K562 (cell line): ENCODE results near the gene UTP15. TPM values are rescaled to one million over a fixed set of nuclear protein-coding genes. Genes with fewer than 3 reads are reported as not detected.

Experiments
- ATAC-seq: fragments of 200-7000 bp; cut with Tn5 transposase; 3 replicates; pipeline ENCODE4 v1.9.1; 2020; ENCODE audit warnings: moderate library complexity
- BruUV-seq: library from RNA; stranded (reverse); fragments of 400-500 nt; replicated peaks from 2 replicates; lab custom pipeline; 2021; lab: Mats Ljungman, UMichigan
- CTCF ChIA-PET: fragments of 300-600 bp; formaldehyde crosslinking; extraction: SDS; loops from one replicate; lab custom pipeline; 2021; ENCODE audit warnings: low intra/inter-chr PET ratio; lab: Yijun Ruan, JAX
- POLR2A ChIA-PET: fragments of 300-600, 350-650 bp; sonication (Branson Sonifier 250); formaldehyde crosslinking; extraction: SDS; loops from one replicate; lab custom pipeline; 2021; ENCODE audit warnings: antibody characterized with exemption, inconsistent platforms; lab: Yijun Ruan, JAX
- DNase-seq, 4 experiments: peaks; one replicate each; pipeline versions ENCODE4 v3.0.0 to v3.0.0-alpha.2; 2011 to 2018; ENCODE audit warnings: low spot score in 3 of 4, mixed read lengths in 3 of 4; ENCODE audit errors: extremely low read depth in 1 of 4
- FAIRE-seq: peaks from 2 replicates; lab custom pipeline; 2011; peaks lifted over from hg19 to GRCh38; lab: Jason Lieb, UNC
- H2AFZ ChIP-seq: 2 replicates; pipeline ENCODE4 v1.6.0; 2011; ENCODE audit warnings: low read depth, low read length, control low read depth, inconsistent platforms
- H3K27ac ChIP-seq: fragments of 200-600 bp; 3 replicates; pipeline ENCODE4 v1.8.0; 2011; ENCODE audit warnings: low read depth, mild to moderate bottlenecking, control low read depth, inconsistent platforms, low read length, moderate library complexity, mixed read lengths; ENCODE audit errors: extremely low read depth
- H3K27me3 ChIP-seq, 2 experiments: fragments of 300-600 bp in 1 of 2; 2 replicates in 1 of 2; 3 replicates in 1 of 2; pipeline versions ENCODE4 v1.6.0 to v1.8.0; 2011; ENCODE audit warnings: inconsistent platforms in 2 of 2, low read length in 2 of 2, mild to moderate bottlenecking in 1 of 2, mixed read lengths in 1 of 2, moderate library complexity in 1 of 2; ENCODE audit not compliant: control insufficient read depth in 2 of 2, insufficient read depth in 2 of 2
- H3K36me3 ChIP-seq: fragments of 300-600 bp; 3 replicates; pipeline ENCODE4 v1.8.0; 2011; ENCODE audit warnings: mild to moderate bottlenecking, low read length, inconsistent platforms; ENCODE audit not compliant: control insufficient read depth, insufficient read depth
- H3K4me1 ChIP-seq, 2 experiments: fragments of 200-600 bp in 1 of 2; replicated peaks in 1 of 2; 2 replicates in 1 of 2; 3 replicates in 1 of 2; pipeline versions ENCODE4 v1.5.1 to v1.8.0; 2011; ENCODE audit warnings: inconsistent platforms in 2 of 2, low read length in 2 of 2, mild to moderate bottlenecking in 1 of 2, mixed read lengths in 1 of 2, moderate library complexity in 1 of 2; ENCODE audit not compliant: control insufficient read depth in 2 of 2, insufficient read depth in 2 of 2
- H3K4me2 ChIP-seq: 2 replicates; pipeline ENCODE4 v1.6.1; 2011; ENCODE audit warnings: low read length, control low read depth, inconsistent platforms, mixed read lengths; ENCODE audit not compliant: insufficient read depth
- H3K4me3 ChIP-seq: fragments of 200-600 bp; sonication (generic), shearing (Covaris generic); 2 replicates; pipeline ENCODE4 v1.5.1; 2016; ENCODE audit warnings: control low read depth, inconsistent platforms
- H3K79me2 ChIP-seq: fragments of 200-600 bp; 3 replicates; pipeline ENCODE4 v1.8.0; 2011; ENCODE audit warnings: low read length, inconsistent platforms; ENCODE audit not compliant: control insufficient read depth, insufficient read depth
- H3K9ac ChIP-seq, 2 experiments: 2 replicates each; pipeline versions ENCODE4 v1.6.0 to v1.6.1; 2011; ENCODE audit warnings: low read depth in 2 of 2, low read length in 2 of 2, control low read depth in 1 of 2, inconsistent platforms in 1 of 2, mild to moderate bottlenecking in 1 of 2, mixed read lengths in 1 of 2; ENCODE audit not compliant: insufficient read depth in 1 of 2
- H3K9me1 ChIP-seq: one replicate; pipeline ENCODE4 v1.6.0; 2011; ENCODE audit warnings: inconsistent platforms, mild to moderate bottlenecking, low read length, moderate library complexity; ENCODE audit not compliant: control insufficient read depth, insufficient read depth
- H3K9me3 ChIP-seq: replicated peaks from 2 replicates; pipeline ENCODE4 v1.5.1; 2011; ENCODE audit warnings: low read depth, low read length, inconsistent platforms; ENCODE audit not compliant: control insufficient read depth, insufficient read depth
- H4K20me1 ChIP-seq: replicated peaks from 2 replicates; pipeline ENCODE4 v1.6.1; 2011; ENCODE audit warnings: low read length, inconsistent platforms, mixed read lengths; ENCODE audit not compliant: control insufficient read depth, insufficient read depth
- ELF1 ChIP-seq: fragments of 200-800 bp; sonication (Bioruptor generic); IDR thresholded peaks from 2 replicates; pipeline ENCODE4 v1.6.1; 2016; ENCODE audit warnings: missing genetic modification characterization, missing compliant biosample characterization
- ETV5 ChIP-seq: sonication (generic); formaldehyde crosslinking; IDR thresholded peaks from 2 replicates; pipeline ENCODE4 v1.4.0; 2020; ENCODE audit warnings: low read depth, mild to moderate bottlenecking, missing genetic modification reagents
- FOXP1 ChIP-seq: sonication (generic); formaldehyde crosslinking; IDR thresholded peaks from 2 replicates; pipeline ENCODE4 v1.8.0; 2022; ENCODE audit warnings: mild to moderate bottlenecking, missing genetic modification reagents
- HOXB6 ChIP-seq: fragments of 250-450 bp; sonication (Bioruptor Pico); IDR thresholded peaks from 2 replicates; pipeline ENCODE4 v1.5.1; 2022; ENCODE audit warnings: mild to moderate bottlenecking, borderline replicate concordance
- KDM5B ChIP-seq: fragments of 200-600 bp; sonication (generic); IDR thresholded peaks from 2 replicates; pipeline ENCODE4 v1.6.1; 2012; ENCODE audit warnings: low read depth, mild to moderate bottlenecking, moderate library complexity, low read length, control low read depth, inconsistent platforms; ENCODE audit not compliant: insufficient replicate concordance
- MAFF ChIP-seq: IDR thresholded peaks from 2 replicates; pipeline ENCODE4 v1.6.1; 2012; ENCODE audit warnings: low read length, improper control_type of control experiment
- POLR2H ChIP-seq: IDR thresholded peaks from 2 replicates; pipeline ENCODE4 v1.6.1; 2016; ENCODE audit warnings: missing genetic modification characterization, low read depth, mild to moderate bottlenecking, control low read depth, missing compliant biosample characterization, moderate library complexity
- ZNF24 ChIP-seq: fragments of 450-650 bp; IDR thresholded peaks from 2 replicates; pipeline ENCODE4 v1.6.1; 2016
- ZNF507 ChIP-seq: conservative IDR thresholded peaks from 2 replicates; pipeline ENCODE4 v1.6.1; 2017; ENCODE audit warnings: missing genetic modification characterization, missing compliant biosample characterization
- WGBS: fragments of 100-300 bp; shearing (Covaris generic); methylation state at CpG from one replicate; pipeline ENCODE4 v1.1.6; 2016; ENCODE audit warnings: low coverage, mixed read lengths; ENCODE audit not compliant: insufficient coverage; ENCODE audit errors: missing lambda C conversion rate; 5-methylcytosine and 5-hydroxymethylcytosine counted together
- in situ Hi-C: fragments of 300-500 bp; cut with MboI; formaldehyde crosslinking; loops from 4 replicates; pipeline ENCODE4 v1.15.0; 2018; ENCODE audit warnings: inconsistent platforms, mixed read lengths
- intact Hi-C: fragments of 100-400 bp; cut with micrococcal nuclease; formaldehyde crosslinking; loops from 2 replicates; pipeline ENCODE4 v1.14.2; 2022
- polyA plus RNA-seq, 8 experiments: library from polyadenylated mRNA; depleted of rRNA in 4 of 8; stranded (reverse) in 5 of 8; unstranded in 3 of 8; fragments of >200 nt; fragmentation: Nextera tagmentation in 2 of 8; fragmentation: Illumina TruSeq in 1 of 8; extraction: Ambion mirVana in 2 of 8; extraction: Trizol in 1 of 8; gene quantifications; 2 replicates each; pipeline versions ENCODE4 v1.2.1 to v1.2.3, GENCODE V29; 2011 to 2014; ENCODE audit warnings: inconsistent platforms in 1 of 8, missing spikeins in 1 of 8
- total RNA-seq, 7 experiments: library from RNA; depleted of rRNA in 6 of 7; stranded (reverse); fragments of >200 nt in 6 of 7; fragmentation: Illumina TruSeq in 2 of 7; extraction: Trizol in 2 of 7; gene quantifications; 2 replicates each; pipeline versions ENCODE4 v1.2.1 to v1.2.3, GENCODE V29; 2011 to 2021; ENCODE audit warnings: low replicate concordance in 1 of 7
- TF ChIP-seq, protein P1 (sequence below): sonication (generic); formaldehyde crosslinking; IDR thresholded peaks from 2 replicates; pipeline ENCODE4 v1.8.0; 2022; ENCODE audit warnings: missing genetic modification reagents, mild to moderate bottlenecking, borderline replicate concordance

UTP15 gene
- total and polyA plus RNA-seq, 9 of the 15 experiments (the other 6 are each of a cell fraction or from before 2014, with no cell fraction given): 28.1 to 49.3 (median 37.0) TPM

DNA sequence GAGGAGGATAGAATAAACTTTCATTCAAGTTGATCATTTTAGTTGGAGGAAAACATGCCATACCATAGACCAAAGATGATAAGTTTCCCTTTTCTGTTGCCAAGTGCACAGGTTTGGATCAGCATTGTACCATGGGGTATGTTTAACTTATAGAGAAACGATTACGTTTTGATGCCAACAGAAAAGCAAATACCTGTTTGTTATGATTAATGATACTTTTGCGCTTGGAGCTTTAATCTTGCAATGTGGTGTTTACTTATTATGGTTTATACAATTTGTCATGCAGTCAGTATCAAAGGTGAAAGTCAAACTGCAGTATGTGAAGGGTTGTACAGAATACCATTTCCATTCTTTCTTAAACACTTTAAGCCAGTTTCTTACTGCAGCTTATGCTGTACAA, 47.3 kb downstream of the UTP15 start:
- Histone ChIP-seq H3K27ac (no peak overlapping the region), H3K4me3 (no peak overlapping the region), H3K4me1 (no peaks in the 10 kb centered on the region), H3K27me3 (peaks cover under 1 to 4% of the 10 kb centered on the region in 2 experiments; a peak in 1 of 5 replicates), H3K36me3 (no peaks in the 10 kb centered on the region), H3K4me2 (no peak overlapping the region), H2AFZ (no peak overlapping the region), H4K20me1 (no peaks in the 10 kb centered on the region), H3K9me1 (no peaks in the 10 kb centered on the region), H3K9me3 (no peaks in the 10 kb centered on the region), H3K9ac (no peak overlapping the region), H3K79me2 (no peaks in the 10 kb centered on the region)
- intact Hi-C loops (no loop called here), in situ Hi-C loops (no loop called here)
- 0% methylated on average over 3 of the region's 3 CpGs for WGBS
- ChIA-PET POLR2A (no interaction called here), CTCF (no interaction called here)
- DNase-seq (no peak), ATAC-seq (no peak), FAIRE-seq (no peak)
- BruUV-seq: no TSS peak
- no peak for TF ChIP-seq ZNF507 (tag)
- no peak for TF ChIP-seq ETV5 (CRISPR knock-in tag)
- TF ChIP-seq, protein P1, sequence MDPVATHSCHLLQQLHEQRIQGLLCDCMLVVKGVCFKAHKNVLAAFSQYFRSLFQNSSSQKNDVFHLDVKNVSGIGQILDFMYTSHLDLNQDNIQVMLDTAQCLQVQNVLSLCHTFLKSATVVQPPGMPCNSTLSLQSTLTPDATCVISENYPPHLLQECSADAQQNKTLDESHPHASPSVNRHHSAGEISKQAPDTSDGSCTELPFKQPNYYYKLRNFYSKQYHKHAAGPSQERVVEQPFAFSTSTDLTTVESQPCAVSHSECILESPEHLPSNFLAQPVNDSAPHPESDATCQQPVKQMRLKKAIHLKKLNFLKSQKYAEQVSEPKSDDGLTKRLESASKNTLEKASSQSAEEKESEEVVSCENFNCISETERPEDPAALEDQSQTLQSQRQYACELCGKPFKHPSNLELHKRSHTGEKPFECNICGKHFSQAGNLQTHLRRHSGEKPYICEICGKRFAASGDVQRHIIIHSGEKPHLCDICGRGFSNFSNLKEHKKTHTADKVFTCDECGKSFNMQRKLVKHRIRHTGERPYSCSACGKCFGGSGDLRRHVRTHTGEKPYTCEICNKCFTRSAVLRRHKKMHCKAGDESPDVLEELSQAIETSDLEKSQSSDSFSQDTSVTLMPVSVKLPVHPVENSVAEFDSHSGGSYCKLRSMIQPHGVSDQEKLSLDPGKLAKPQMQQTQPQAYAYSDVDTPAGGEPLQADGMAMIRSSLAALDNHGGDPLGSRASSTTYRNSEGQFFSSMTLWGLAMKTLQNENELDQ (CRISPR knock-in tag): no peak
- TF ChIP-seq KDM5B: no peak
- TF ChIP-seq ZNF24: no peak
- no peak for TF ChIP-seq ELF1 (tag)
- TF ChIP-seq MAFF: no peak
- no peak for TF ChIP-seq FOXP1 (CRISPR knock-in tag)
- no peak for TF ChIP-seq HOXB6 (CRISPR knock-in tag)
- TF ChIP-seq POLR2H (tag): no peak
